GM06990 (cell line): ENCODE measurements around the gene PPP2R1A.
"Not testable (repeated sequence)": the region's sequence is repeated elsewhere in the genome, so short reads cannot be mapped to it uniquely, and the experiment has no call there.

Source experiments
- DNase-seq: peaks from one replicate; pipeline ENCODE4 v3.0.0-alpha.2; 2011; ENCODE audit not compliant: insufficient read length; ENCODE audit errors: extremely low read depth
- H3K27me3 ChIP-seq: replicated peaks from 2 replicates; pipeline ENCODE4 v1.6.0; 2011; ENCODE audit warnings: low read length; ENCODE audit not compliant: control insufficient read depth, insufficient read depth
- H3K36me3 ChIP-seq: 2 replicates; pipeline ENCODE4 v1.5.1; 2011; ENCODE audit warnings: low read length; ENCODE audit not compliant: control insufficient read depth, insufficient read depth
- H3K4me3 ChIP-seq: replicated peaks from 2 replicates; pipeline ENCODE4 v1.5.1; 2011; ENCODE audit warnings: low read depth, mild to moderate bottlenecking, control low read depth, low read length
- TF ChIP-seq, protein P1 (sequence below): IDR thresholded peaks from 2 replicates; pipeline ENCODE4 v1.5.1; 2011; ENCODE audit warnings: low read length, control low read depth, mild to moderate bottlenecking, inconsistent platforms; ENCODE audit not compliant: insufficient read depth, poor library complexity, severe bottlenecking

Gene PPP2R1A

DNA sequence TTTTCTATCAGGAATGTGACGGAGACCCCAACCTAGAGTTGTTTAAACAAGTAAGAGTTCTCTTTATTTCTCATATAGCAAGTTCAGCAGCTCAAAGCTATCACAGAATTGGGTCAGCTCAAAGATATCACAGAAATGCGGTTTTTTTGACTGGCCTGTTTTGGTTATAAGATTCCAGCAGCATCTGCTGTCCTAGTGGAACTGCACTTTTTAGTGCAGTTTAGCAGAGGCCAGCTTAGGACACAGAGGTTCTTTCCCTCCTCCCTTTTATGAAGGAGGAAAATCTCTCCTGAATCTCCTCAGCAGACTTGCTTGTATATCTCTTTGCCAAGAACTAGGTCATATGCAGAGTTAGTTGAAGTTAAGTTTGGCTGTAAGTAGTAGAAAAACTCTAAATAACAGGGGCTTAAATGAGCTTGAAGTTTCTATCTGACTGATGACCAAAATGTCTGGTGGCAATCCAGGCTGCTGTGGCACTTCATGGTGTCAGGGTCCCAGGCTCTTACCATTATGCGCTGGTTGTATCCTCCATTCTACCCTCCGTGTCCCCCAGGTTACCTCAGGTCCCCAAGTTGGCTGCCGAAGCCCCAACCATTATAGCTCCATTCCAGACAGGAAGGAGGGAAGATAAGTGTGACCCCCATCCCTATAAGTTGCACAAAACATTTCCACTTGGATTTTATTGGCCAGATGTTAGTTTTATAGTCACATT lies 6.6 kb downstream of the PPP2R1A start:
- Histone ChIP-seq H3K4me3 (no peak overlapping the region), H3K36me3 (peaks cover 13% of the 10 kb centered on the region), H3K27me3 (no peaks in the 10 kb centered on the region)
- DNase-seq: no peak
- TF ChIP-seq, protein P1, sequence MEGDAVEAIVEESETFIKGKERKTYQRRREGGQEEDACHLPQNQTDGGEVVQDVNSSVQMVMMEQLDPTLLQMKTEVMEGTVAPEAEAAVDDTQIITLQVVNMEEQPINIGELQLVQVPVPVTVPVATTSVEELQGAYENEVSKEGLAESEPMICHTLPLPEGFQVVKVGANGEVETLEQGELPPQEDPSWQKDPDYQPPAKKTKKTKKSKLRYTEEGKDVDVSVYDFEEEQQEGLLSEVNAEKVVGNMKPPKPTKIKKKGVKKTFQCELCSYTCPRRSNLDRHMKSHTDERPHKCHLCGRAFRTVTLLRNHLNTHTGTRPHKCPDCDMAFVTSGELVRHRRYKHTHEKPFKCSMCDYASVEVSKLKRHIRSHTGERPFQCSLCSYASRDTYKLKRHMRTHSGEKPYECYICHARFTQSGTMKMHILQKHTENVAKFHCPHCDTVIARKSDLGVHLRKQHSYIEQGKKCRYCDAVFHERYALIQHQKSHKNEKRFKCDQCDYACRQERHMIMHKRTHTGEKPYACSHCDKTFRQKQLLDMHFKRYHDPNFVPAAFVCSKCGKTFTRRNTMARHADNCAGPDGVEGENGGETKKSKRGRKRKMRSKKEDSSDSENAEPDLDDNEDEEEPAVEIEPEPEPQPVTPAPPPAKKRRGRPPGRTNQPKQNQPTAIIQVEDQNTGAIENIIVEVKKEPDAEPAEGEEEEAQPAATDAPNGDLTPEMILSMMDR: no peak

DNA sequence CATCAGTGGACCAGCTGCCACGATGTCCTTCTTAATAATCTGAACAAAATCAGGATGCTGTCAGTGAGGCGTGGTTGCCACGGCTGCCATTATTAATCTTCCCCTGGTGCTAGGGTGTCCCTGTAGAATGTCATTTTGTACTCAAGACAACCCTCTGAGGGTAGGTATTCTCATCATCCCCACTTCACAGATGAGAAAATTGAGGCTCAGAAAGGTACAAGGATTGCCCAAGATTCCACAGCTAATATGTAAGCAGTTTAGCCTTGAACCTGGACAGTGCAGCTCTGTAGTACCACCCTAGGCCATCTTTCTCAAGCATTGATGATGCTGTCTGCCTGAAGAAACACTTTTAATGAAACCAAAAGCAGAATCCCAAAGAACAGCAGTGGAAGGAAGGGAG lies 8.1 kb downstream of the PPP2R1A start:
- Histone ChIP-seq H3K4me3 (no peak overlapping the region), H3K36me3 (peaks cover 17% of the 10 kb centered on the region), H3K27me3 (no peaks in the 10 kb centered on the region)
- DNase-seq: no peak
- TF ChIP-seq, protein P1: no peak

- Histone ChIP-seq H3K4me3 (no peak overlapping the region), H3K27me3 (no peaks in the 10 kb centered on the region), H3K36me3 (peaks cover 21% of the 10 kb centered on the region)
- TF ChIP-seq, protein P1: no peak
- DNase-seq: no peak
Measured at GRCh38 chr19:52198678-52199077, 8.8 kb downstream of the PPP2R1A start.

DNA sequence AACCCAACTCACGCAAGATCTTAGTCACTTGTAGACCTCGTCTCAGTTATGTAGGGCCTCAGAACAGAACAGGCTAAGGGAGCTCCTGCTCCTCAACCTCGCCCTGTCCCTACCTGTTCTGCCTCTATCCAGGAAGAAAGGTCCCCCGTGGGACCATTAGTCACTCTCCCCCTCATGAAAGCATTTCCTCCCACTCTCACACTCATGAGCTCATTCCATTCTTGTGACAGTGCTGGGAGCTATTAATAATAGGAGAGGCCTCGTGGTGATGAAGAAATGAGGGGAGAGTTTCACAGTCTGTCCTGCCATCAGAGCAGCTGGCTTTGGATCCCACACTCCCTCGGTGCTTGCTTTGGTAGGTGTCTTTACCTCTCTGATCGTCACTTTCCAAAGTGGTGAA lies 10.2 kb downstream of the PPP2R1A start:
- DNase-seq: no peak
- TF ChIP-seq, protein P1: no peak
- H3K27me3 ChIP-seq: no peaks in the 10 kb centered on the region
- H3K36me3 ChIP-seq: peaks cover 27% of the 10 kb centered on the region
- no peak overlapping the region for H3K4me3 ChIP-seq

DNA sequence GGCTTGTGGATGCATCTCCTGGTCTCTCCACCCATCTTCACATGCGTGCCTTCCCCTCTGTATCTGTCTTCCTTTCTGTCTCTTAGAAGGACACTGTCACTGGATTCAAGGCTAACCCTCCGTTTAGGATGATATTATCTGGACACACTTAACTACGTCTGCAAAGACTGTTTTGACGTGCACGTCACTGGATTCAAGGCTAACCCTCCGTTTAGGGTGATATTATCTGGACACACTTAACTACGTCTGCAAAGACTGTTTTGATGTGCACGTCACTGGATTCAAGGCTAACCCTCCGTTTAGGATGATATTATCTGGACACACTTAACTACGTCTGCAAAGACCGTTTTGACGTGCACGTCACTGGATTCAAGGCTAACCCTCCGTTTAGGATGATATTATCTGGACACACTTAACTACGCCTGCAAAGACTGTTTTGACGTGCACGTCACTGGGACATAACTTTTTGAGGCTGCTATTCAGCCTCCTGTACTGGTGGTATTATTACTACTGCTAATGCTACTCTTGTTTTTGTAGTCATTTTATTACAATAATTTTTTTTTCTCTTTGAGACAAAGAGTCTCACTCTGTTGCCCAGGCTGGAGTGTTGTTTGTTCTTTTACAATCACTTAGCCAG lies 11.0 kb downstream of the PPP2R1A start:
- DNase-seq, H3K27me3 ChIP-seq, H3K4me3 ChIP-seq: not testable (repeated sequence)
- H3K36me3 ChIP-seq: peaks cover 30% of the 10 kb centered on the region

- TF ChIP-seq, protein P1: no peak
- Histone ChIP-seq H3K27me3 (no peaks in the 10 kb centered on the region), H3K36me3 (peaks cover 48% of the 10 kb centered on the region), H3K4me3 (no peak overlapping the region)
- DNase-seq: no peak
Measured at GRCh38 chr19:52206481-52206880, 16.6 kb downstream of the PPP2R1A start.
